Mucosa of descending colon (tissue), 3 donors: ENCODE data around the gene ILK. TPM values are rescaled to one million over a fixed set of nuclear protein-coding genes. Genes with fewer than 3 reads are reported as not detected.

Experiments used
- ATAC-seq: fragments of 200-7000 bp; cut with Tn5 transposase; one replicate; pipeline ENCODE4 v1.9.1; 2020; ENCODE audit warnings: mild to moderate bottlenecking, moderate library complexity
- DNase-seq, 3 donors: peaks; one replicate each; pipeline ENCODE4 v3.0.0-alpha.2; 2020
- H3K36me3 ChIP-seq: fragments of 200-600 bp; one replicate; pipeline ENCODE4 v1.8.0; 2021; ENCODE audit warnings: low read depth, mild to moderate bottlenecking
- H3K4me1 ChIP-seq: fragments of 200-600 bp; one replicate; pipeline ENCODE4 v1.8.0; 2021; ENCODE audit warnings: low read depth, mild to moderate bottlenecking
- H3K4me3 ChIP-seq: fragments of 200-600 bp; one replicate; pipeline ENCODE4 v1.8.0; 2021; ENCODE audit warnings: mild to moderate bottlenecking
- H3K9me3 ChIP-seq: fragments of 200-600 bp; one replicate; pipeline ENCODE4 v1.8.0; 2021; ENCODE audit warnings: mild to moderate bottlenecking
- intact Hi-C, 2 donors: fragments of 100-400 bp; cut with DNase I in 1 of 2; cut with micrococcal nuclease in 1 of 2; formaldehyde crosslinking; loops; one replicate each; pipeline versions ENCODE4 v1.11.0 to v1.11.1; 2022; cut with DNase I, micrococcal nuclease
- total RNA-seq, 3 donors: library from RNA; stranded (reverse); fragmentation: NEBNext Ultra II Directional in 2 of 3; extraction: Animal tissue kit (Norgen Biotek cat#: 25700) in 2 of 3; gene quantifications; one replicate each; pipeline versions ENCODE4 v1.2.1 to v1.2.4, GENCODE V29; 2021 to 2023
- TF ChIP-seq, protein P1 (sequence below): fragments of 200-600 bp; IDR thresholded peaks from one replicate; pipeline ENCODE4 v1.8.0; 2022; ENCODE audit warnings: antibody characterized with exemption, mild to moderate bottlenecking
- donor health status: DM: no; HTN: no; CAD: no; lungs with moderate emphysema.
- donor health status: DM: no; HTN: no; CAD: no.
- donor health status: DM: no; HTN: yes; CAD: no.

Gene ILK
- total RNA-seq, 3 donors from 2014 or later, result 113 to 323 (median 115) TPM

DNA sequence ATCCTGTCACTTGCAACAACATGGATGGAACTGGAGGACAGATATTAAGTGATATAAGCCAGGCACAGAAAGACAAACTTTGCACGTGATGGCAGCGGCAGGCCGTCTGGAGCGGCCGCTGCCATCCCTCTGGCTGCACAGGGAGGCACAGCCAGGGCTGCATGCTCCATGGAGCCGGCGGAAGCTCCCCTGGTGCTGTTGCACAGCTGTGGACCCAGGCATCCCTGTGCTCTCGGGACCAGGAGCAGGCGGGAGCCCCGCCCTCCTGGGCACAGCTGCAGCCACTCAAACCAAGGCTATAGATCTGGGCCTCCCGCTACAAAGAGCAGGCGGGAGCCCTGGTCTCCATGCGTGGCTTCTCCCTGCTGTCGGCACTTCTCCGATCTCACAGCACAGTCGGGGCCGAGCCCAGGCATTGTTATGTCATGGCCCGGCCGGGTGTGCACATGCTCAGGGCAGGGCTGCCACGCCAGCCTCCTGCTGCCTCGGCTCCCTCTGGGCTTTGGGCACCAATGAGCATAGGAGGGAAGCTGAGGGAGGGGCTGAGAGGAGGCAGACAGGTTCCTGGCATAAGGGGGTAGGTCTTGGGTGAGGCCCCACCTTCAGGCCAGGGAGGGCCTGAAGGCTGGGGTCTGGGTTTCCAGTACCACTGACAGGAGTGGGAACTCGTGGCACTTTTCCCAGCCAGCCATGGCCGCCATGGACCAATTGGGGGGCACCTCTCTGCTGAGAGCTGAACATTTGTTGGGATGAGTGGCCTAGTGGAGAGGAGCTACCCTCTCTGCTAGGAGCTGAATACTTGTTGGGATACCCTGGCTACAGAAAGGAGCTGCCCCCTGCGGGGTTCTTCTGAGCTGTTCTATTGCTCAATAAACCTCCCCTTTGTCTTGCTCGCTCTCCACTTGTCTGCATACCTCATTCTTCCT, 16.9 kb upstream of the ILK start:
- no peaks in the 10 kb centered on the region for H3K36me3 ChIP-seq
- no peak for DNase-seq
- H3K4me1 ChIP-seq, result no peaks in the 10 kb centered on the region
- ATAC-seq, result no peak
- TF ChIP-seq, protein P1, sequence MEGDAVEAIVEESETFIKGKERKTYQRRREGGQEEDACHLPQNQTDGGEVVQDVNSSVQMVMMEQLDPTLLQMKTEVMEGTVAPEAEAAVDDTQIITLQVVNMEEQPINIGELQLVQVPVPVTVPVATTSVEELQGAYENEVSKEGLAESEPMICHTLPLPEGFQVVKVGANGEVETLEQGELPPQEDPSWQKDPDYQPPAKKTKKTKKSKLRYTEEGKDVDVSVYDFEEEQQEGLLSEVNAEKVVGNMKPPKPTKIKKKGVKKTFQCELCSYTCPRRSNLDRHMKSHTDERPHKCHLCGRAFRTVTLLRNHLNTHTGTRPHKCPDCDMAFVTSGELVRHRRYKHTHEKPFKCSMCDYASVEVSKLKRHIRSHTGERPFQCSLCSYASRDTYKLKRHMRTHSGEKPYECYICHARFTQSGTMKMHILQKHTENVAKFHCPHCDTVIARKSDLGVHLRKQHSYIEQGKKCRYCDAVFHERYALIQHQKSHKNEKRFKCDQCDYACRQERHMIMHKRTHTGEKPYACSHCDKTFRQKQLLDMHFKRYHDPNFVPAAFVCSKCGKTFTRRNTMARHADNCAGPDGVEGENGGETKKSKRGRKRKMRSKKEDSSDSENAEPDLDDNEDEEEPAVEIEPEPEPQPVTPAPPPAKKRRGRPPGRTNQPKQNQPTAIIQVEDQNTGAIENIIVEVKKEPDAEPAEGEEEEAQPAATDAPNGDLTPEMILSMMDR, result no peak
- intact Hi-C loops, result no loop called here
- no peak overlapping the region for H3K4me3 ChIP-seq
- peaks cover 20% of the 10 kb centered on the region for H3K9me3 ChIP-seq

DNA sequence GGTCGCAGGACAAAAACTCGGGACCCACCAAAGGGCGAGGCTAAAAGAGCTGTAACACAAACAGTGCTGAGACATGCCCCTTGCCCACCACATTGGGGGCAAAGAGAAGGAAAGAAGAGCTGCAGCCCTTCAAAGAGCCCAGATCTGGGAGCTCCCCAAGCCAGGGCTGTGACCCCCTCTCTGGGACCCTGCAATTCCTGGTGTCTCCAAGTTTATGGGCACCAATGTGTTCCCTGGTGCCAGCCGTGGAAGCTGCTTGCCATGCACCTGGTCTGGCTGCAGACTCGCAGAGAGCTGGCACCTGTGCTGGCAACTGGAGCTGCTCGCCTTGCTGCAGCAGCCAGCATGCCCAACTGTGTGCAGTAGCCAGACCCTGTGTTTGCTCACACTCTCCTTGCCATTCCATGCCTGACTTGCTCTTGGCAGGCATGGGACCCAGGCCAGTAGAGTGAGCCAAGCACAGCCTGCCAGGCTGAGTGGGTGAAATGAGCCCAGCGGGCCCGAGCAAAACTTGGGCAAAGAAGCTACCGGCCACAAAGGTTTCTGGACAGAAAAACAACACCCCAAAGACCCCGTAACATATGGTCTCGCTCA, 16.1 kb upstream of the ILK start:
- Histone ChIP-seq H3K4me1 (no peaks in the 10 kb centered on the region), H3K4me3 (no peak overlapping the region), H3K9me3 (peaks cover 20% of the 10 kb centered on the region), H3K36me3 (no peaks in the 10 kb centered on the region)
- ATAC-seq (no peak), DNase-seq (no peak)
- TF ChIP-seq, protein P1, result no peak
- intact Hi-C loops, result no loop called here

DNA sequence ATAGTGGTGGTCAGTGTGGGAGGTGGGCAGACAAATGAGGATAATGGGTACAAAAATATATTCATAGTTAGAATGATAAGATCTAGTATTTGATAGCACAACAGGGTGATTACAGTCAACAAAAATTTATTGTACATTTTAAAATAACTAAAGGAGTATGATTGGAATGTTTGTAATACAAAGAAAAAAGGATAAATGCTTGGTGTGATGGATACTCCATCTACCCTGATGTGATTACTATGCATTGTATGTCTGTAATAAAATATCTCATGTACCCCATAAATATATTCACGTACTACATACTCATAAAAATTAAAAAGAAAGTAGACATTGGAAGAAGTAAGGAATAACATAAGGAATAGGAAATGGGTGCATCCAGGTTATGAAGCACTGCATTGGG, 15.6 kb upstream of the ILK start:
- intact Hi-C loops, result no loop called here

DNA sequence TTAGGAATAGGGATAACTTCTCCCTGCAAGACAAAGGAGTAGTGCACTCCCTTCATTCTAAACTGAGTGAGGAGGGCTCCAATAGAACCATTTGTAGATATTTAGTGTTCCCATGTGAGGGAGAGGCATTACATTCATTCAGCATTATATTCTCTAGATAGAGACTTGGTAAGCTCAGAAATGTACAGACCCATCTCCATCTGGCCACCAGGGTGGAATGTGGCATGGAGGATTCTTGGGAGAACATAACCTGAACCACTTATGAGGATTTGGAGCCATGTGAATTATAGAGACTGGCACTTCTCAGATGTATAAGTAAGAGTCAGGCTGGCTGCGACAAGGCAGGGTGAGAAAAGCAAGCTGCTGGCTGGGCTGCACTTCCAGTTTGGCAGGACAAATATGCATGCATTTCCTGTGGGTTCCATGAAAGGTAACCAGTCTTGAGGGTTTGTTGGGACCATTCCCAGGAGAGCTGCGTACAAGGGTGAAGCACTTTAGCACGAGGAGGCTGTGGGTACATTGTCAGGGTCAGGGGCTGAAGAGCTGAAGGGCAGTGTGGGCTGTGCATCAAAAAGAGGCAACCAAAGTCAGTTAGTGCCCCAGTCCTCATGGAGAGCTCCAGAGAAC, 9.3 kb upstream of the ILK start:
- no peaks in the 10 kb centered on the region for H3K36me3 ChIP-seq
- no peak for DNase-seq
- intact Hi-C loops, result loop anchor here in 1 of 2 donors (10.0 kb wide), 1 partner anchor 49 kb away; no protein-coding TSS in a partner anchor

More for the DNA sequence above, 15.6 kb upstream of the ILK start:
- ATAC-seq, result no peak
- Histone ChIP-seq H3K9me3 (peaks cover 18% of the 10 kb centered on the region), H3K4me1 (no peaks in the 10 kb centered on the region), H3K4me3 (no peak overlapping the region), H3K36me3 (no peaks in the 10 kb centered on the region)
- TF ChIP-seq, protein P1, result no peak
- no peak for DNase-seq

DNA sequence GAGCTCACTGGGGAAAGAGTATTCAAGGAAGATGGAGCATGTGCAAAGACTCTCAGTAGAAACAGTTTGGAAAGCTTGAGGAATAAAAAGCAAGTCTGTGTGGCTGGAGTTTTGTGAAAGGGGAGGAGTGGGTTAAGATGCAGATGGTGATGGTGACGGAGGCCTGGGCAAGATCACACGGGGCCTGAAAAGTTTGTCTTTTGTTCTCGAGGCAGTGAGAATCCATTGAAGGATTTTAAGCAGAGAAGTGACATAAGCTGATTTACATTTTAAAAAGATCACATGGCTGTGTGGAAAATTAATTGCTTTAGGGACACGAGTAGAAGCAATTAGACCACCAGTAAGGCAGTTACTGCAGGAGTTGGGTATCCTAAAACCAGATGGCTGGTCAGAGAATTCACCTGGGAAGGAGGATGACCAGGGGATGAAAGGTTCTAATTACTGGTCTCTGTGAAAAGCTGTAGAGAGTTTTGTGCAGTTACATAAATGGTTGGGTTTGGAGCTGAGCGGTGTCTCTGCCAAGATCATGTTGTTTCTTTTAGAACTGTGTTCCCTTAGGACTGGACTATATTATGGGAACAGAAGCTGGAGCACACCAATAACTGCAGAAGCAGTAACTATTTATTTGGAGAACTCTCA, 7.2 kb upstream of the ILK start:
- H3K4me3 ChIP-seq, result no peak overlapping the region
- TF ChIP-seq, protein P1, result no peak
- no peaks in the 10 kb centered on the region for H3K36me3 ChIP-seq
- no peak for DNase-seq
- no peaks in the 10 kb centered on the region for H3K9me3 ChIP-seq
- ATAC-seq, result no peak
- intact Hi-C loops, result loop anchor here in 1 of 2 donors (10.0 kb wide), 1 partner anchor 52 kb away; no protein-coding TSS in a partner anchor
- H3K4me1 ChIP-seq, result no peaks in the 10 kb centered on the region

More for the DNA sequence above, 9.3 kb upstream of the ILK start:
- TF ChIP-seq, protein P1, result no peak
- ATAC-seq, result no peak
- Histone ChIP-seq H3K4me3 (no peak overlapping the region), H3K4me1 (no peaks in the 10 kb centered on the region), H3K9me3 (no peaks in the 10 kb centered on the region)
